ENCODE results near the gene HCN4. TPM values are rescaled to one million over a fixed set of nuclear protein-coding genes. Genes with fewer than 3 reads are reported as not detected.
"Not testable (repeated sequence)": the region's sequence is repeated elsewhere in the genome, so short reads cannot be mapped to it uniquely, and the experiment has no call there.

Gene HCN4
- total RNA-seq, result not detected
- long read RNA-seq, donor 1, result 0 reads
- long read RNA-seq, donor 2, result 0 reads

- intact Hi-C loops (cut with DNase I), result loop anchor here in 1 of 2 donors (1.0 kb wide), 1 partner anchor 31 kb away; no protein-coding TSS in a partner anchor
- no peak for DNase-seq (ENCODE audit: low spot score)
Observed at GRCh38 chr15:73368301-73369136, at the start of gene HCN4. TSS of gene HCN4 (minus strand) at chr15:73368958. CDS start at chr15:73368270, 688 bp downstream.

- DNase-seq (ENCODE audit: low spot score), result no peak
- intact Hi-C loops (cut with DNase I), result no loop called here
Observed at GRCh38 chr15:73414876-73415275, 46.1 kb upstream of the HCN4 start.

- DNase-seq (ENCODE audit: low spot score), result no peak
- intact Hi-C loops (cut with DNase I), result no loop called here
Observed at GRCh38 chr15:73403171-73403570, 34.4 kb upstream of the HCN4 start.

GRCh38 chr15:73400222-73400621 lies 31.5 kb upstream of the HCN4 start:
- intact Hi-C loops (cut with DNase I); DNase-seq (ENCODE audit: low spot score): not testable (repeated sequence)

- intact Hi-C loops (cut with DNase I), result no loop called here
- no peak for DNase-seq (ENCODE audit: low spot score)
Observed at GRCh38 chr15:73398861-73399260, 30.1 kb upstream of the HCN4 start.

- intact Hi-C loops (cut with DNase I), result no loop called here
- no peak for DNase-seq (ENCODE audit: low spot score)
Observed at GRCh38 chr15:73397461-73397860, 28.7 kb upstream of the HCN4 start.

- DNase-seq (ENCODE audit: low spot score), result no peak
- intact Hi-C loops (cut with DNase I), result no loop called here
Observed at GRCh38 chr15:73395671-73396070, 26.9 kb upstream of the HCN4 start.

- no peak for DNase-seq (ENCODE audit: low spot score)
- intact Hi-C loops (cut with DNase I), result no loop called here
Observed at GRCh38 chr15:73394782-73395181, 26.0 kb upstream of the HCN4 start.

GRCh38 chr15:73393336-73393735 lies 24.6 kb upstream of the HCN4 start:
- DNase-seq (ENCODE audit: low spot score), result no peak

GRCh38 chr15:73392025-73392424 lies 23.3 kb upstream of the HCN4 start:
- intact Hi-C loops (cut with DNase I), result no loop called here
- DNase-seq (ENCODE audit: low spot score), result no peak

More at GRCh38 chr15:73393336-73393735, 24.6 kb upstream of the HCN4 start:
- intact Hi-C loops (cut with DNase I), result no loop called here

- intact Hi-C loops (cut with DNase I), result no loop called here
- no peak for DNase-seq (ENCODE audit: low spot score)
Observed at GRCh38 chr15:73391128-73391872, 22.5 kb upstream of the HCN4 start.

- DNase-seq (ENCODE audit: low spot score), result no peak
- intact Hi-C loops (cut with DNase I), result no loop called here
Observed at GRCh38 chr15:73389971-73390544, 21.3 kb upstream of the HCN4 start.

- DNase-seq (ENCODE audit: low spot score), result peak; percentile 54
- intact Hi-C loops (cut with DNase I), result no loop called here
Observed at GRCh38 chr15:73389539-73389938, 20.8 kb upstream of the HCN4 start.

GRCh38 chr15:73388256-73388781 lies 19.6 kb upstream of the HCN4 start:
- intact Hi-C loops (cut with DNase I), result no loop called here
- DNase-seq (ENCODE audit: low spot score), result no peak

- DNase-seq (ENCODE audit: low spot score), result peak; percentile 70
- intact Hi-C loops (cut with DNase I), result no loop called here
Observed at GRCh38 chr15:73387507-73388255, 18.9 kb upstream of the HCN4 start.

GRCh38 chr15:73386886-73387506 lies 18.2 kb upstream of the HCN4 start:
- intact Hi-C loops (cut with DNase I), result no loop called here
- peak; percentile 70 for DNase-seq (ENCODE audit: low spot score)

GRCh38 chr15:73386238-73386637 lies 17.5 kb upstream of the HCN4 start:
- intact Hi-C loops (cut with DNase I), result no loop called here
- DNase-seq (ENCODE audit: low spot score), result peak; percentile 56

GRCh38 chr15:73385205-73385604 lies 16.4 kb upstream of the HCN4 start:
- intact Hi-C loops (cut with DNase I), result no loop called here
- DNase-seq (ENCODE audit: low spot score), result peak; percentile 44
